HG03469 (cell line): Measurements from ENCODE around the gene TESMIN.

Experiments used
- ATAC-seq: cut with Tn5 transposase; IDR thresholded peaks from one replicate; pipeline ENCODE4 v1.9.1; 2021; ENCODE audit warnings: mild to moderate bottlenecking, moderate library complexity, moderate number of reproducible peaks; ENCODE audit not compliant: unreplicated experiment

The TESMIN gene, protein sequence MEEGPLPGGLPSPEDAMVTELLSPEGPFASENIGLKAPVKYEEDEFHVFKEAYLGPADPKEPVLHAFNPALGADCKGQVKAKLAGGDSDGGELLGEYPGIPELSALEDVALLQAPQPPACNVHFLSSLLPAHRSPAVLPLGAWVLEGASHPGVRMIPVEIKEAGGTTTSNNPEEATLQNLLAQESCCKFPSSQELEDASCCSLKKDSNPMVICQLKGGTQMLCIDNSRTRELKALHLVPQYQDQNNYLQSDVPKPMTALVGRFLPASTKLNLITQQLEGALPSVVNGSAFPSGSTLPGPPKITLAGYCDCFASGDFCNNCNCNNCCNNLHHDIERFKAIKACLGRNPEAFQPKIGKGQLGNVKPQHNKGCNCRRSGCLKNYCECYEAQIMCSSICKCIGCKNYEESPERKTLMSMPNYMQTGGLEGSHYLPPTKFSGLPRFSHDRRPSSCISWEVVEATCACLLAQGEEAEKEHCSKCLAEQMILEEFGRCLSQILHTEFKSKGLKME

DNA sequence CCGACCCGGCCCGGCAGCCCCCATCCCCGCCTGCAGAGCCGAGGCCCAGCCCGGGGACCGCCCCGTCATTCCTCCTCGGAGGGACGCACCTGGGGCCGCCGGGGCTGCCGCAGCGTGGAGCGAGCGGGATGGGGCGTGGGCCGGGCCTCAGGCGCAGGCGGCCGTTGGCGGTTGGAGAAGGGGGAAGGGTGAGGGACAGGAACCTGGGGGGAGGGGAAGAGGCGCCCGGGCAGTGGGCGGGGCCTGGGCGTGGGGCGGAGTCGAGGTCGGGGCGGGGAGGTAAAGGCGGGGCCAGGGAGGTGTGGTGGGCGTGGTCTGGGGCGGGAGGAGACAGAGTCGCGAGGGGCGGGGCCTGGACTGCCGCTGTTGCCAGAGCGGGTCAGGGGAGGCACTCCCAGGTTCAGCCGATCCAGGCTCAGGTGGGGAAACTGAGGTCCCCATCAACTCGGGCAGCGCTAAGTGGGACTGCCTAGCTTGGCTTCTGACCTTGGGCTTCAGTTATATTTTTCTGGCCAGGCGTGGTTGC is at the start of gene TESMIN:
Gene TESMIN, minus strand, starts transcription at position 190 of the 526 bp plus-strand sequence. CDS start 860 bp downstream, outside the sequence.
- ATAC-seq = no peak

DNA sequence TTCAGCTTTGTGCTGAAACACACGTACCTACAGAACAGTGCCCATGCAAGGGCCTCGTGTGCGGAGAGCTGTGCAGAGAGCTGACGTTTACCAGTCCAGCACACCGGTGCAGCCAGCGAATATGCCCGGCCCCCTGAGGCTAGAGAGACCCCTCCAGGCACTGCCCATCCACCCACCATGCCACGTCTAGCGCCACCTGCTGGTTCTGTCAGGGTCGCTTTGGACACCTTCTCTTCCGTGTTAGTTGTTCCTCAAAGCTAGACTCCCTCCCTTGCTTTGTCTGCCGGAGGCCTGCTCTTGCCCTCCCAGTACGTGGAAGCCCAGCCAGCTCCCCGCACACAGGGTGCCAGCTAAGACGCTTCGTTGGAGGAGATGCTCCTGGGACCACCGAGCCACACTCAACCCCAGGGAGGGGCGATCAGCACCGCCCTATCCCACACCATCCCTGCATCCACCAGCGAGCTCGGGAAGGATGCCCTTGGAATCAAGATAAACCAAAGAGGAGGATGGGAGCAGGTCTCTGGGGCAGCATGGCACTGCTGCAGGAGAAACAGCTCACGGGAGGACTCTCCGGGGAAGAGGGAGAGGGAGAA is 47.0 kb upstream of the TESMIN start:
- ATAC-seq = no peak

DNA sequence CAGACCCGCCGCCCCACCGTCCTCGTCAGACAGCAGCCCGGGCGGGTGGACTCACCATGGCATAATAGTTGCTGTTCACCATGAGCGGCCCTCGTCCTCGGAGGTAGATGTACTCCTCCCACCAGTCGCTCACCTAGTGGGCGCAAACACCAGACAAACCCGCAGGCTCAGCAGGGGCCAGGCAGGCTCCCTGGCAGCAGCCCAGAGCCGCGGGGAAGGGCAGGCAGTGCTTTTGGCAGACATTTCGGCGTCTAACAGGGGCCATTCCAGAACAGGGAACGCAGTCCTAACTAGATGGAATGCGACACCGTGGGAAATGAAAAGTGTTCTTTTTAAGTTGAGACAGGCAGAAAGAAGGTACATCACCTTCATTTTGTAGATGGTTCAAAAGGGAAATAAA is 45.5 kb upstream of the TESMIN start:
- no peak for ATAC-seq

DNA sequence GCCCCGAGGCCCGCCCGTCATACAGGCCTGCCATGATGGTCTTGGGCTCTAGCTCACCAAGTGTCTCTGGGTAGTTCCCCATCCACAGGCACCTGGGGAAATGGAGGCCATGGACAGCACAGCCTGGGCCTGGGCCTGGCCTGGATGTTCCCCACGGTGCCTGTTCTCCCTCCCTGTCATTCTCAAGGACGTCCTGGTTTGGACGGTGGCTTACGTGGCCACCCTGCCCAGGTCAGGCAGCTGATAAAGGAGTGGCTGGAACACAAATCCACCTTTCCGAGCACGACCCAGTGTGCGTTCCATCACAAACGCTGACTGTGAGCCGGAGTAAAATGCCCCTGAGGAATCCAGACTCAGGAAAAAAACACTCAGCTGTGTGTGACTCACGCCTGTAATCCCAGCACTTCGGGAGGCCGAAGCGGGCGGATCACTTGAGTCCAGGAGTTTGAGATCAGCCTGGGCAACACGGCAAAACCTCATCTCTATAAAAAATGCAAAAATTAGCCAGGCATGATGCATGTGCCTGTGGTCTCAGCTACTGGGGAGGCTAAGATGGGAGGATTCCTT is 41.2 kb upstream of the TESMIN start:
- no peak for ATAC-seq

DNA sequence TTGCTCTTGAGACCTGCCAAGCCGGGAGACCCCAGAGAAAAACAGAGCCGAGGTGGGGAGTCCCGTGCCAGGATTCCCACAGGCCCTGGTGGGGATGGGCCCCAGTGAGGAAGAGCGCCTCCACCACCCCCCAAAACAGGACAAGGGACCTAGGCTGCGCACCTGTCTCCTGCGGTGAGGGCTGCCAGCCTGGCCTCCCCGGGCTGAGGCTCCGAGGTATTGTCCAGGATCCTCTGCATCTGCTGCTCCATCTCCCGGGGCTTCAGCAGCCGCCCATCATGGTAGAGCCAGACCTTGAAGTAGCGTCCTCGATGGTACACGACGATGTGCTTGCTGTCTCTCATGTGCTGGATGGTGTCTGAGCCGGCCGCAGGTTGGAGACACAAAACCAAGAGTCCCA is 33.3 kb upstream of the TESMIN start:
- ATAC-seq = no peak

DNA sequence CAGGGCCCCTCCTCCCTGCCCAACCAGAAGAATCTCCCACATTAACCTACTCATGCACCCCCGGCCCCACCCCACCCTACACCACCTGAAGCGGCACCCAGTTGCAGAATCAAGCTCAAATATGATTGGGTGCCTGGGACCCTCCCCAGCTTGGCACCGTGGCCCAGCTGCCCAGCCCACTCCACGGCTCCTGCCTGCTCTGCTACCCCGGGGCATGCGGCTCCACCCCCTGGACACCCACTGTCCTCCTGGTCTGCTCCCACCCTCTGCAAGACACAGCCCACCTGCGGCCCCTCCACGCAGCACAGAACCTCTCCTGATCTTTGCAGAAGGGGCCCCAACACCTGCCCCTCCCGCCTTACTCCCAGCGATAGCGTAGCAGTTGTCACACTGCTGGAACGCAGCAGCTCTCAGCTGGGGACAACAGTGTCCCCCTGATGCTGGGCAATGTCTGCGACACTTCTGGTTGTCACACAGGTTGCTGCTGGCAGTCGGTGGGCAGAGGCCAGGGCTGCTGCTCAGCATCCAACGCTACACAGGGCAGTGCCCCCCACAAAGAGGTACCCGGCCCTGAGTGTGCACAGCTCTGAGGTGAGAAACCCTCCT is 32.0 kb upstream of the TESMIN start:
- ATAC-seq = no peak

DNA sequence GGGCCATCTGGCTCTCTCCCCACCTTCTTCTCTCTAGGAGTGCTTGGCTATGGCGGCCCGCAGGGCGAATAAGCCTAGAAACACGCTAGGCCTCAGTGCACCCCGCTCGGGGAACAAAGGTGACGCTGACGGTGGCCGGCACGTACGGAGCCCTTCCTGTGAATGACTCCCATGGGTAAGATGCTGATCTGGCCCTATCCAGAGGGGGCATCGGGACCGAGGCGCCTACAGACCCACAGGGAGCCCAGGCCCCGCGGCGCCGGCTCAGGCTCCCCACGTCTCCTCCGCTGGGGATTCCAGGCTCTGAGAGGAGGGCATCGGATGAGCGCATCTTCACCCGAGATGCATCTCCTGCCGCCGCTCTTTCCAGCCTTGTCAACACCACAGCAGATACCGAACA is 31.4 kb upstream of the TESMIN start:
- ATAC-seq = no peak

DNA sequence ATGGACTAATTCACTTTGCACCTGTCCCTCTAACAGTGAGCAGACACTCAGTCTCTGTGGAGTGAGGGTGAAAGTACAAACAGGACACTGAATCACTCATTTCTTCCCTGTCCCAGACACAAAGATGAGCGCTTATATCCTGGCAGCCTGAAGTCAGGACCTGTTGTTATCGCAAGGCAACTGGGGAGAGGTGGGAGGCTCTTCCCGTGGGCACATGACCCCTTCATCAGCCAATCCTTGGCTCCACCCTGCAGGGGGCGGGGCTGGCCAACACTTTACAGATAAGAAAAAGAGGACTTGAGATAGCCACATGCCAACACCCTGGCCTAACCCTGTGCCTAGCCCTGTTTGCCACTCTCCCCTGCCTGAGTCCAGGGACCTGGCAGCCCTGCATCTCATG is 29.5 kb upstream of the TESMIN start:
- ATAC-seq = no peak

DNA sequence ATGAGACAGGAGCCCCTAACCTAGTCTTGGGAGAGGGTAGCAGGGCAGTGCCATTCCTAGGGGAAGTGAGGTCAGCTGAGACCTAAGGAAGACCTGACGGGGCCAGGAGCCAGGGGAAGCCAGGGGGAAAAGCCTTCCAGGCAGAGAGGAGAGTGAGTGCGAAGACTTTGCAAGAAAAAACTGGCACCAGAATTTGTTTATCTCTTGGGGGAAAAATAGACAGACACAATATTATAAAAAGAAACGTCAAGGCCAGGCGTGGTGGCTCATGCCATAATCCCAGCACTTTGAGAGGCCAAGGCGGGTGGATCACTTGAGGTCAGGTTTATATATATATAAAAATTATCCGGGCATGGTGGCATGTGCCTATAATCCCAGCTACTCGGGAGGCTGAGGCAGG is 26.9 kb upstream of the TESMIN start:
- ATAC-seq = no peak

DNA sequence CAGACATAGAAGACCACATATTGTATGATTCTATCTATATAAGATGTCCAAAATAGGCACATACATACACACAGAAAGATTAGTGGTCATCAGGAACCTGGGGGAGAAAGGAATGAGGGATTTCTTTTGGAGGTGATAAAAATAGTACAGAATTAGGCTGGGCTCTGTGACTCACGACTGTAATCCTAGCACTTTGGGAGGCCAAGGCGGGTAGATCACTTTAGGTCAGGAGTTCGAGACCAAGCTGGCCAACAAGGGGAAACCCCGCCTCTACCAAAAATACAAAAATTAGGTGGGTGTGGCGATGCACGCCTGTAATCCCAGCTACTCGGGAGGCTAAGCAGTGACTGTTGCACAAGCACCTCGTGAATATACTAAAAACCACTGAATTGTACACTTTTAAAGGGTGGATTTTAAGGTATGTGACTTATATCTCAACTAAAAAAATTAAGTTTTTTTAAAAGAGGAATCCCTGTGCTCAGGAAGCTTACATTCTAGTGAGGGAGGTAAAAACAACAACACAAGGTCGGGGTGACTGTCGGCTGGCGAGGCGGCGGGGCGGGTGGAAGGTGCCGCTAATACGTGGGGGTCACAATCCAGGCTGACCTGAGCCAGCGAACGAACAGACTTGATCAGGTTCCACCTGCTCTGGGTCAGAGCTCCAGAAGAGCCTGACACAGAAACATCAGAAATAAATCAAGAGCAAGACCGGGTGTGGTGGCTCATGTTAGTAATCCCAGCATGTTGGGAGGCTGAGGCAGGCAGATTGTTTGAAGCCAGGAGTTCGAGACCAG is 25.3 kb upstream of the TESMIN start:
- ATAC-seq = no peak

DNA sequence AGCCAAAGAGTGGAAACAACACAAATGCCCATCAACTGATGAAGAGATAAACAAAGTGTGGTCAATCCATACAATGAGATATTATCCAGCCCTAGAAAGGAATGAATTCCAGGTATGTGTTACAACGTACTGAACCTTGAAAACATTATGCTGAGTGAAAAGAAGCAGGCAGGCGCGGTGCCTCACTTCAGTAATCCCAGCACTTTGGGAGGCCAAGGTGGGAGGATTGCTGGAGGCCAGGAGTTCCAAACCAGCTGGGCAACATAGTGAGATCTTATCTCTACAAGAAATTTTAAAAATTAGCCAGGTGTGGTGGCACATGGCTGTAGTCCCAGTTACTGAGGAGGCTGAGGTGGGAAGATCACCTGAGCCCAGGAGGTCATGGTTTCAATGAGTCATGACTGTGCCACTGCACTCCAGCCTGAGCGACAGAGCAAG is 24.6 kb upstream of the TESMIN start:
- no peak for ATAC-seq

DNA sequence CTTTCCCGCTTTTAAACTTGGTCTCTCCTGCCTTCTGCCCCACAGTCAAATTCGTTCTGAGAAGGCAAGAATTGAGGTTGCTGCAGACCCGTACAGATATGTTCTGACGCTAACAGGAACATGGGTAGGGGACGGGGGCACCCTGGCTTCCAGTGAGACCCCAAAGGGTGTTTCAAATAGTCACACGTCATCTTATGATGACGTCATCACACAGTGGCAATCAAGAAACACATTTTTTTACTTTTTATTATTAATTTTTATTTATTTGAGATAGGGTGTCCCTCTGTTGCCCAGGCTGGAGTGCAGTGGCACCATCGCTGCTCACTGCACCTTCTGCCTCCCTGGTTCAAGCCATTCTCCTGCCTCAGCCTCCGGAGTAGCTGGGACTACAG is 22.9 kb upstream of the TESMIN start:
- ATAC-seq = no peak

DNA sequence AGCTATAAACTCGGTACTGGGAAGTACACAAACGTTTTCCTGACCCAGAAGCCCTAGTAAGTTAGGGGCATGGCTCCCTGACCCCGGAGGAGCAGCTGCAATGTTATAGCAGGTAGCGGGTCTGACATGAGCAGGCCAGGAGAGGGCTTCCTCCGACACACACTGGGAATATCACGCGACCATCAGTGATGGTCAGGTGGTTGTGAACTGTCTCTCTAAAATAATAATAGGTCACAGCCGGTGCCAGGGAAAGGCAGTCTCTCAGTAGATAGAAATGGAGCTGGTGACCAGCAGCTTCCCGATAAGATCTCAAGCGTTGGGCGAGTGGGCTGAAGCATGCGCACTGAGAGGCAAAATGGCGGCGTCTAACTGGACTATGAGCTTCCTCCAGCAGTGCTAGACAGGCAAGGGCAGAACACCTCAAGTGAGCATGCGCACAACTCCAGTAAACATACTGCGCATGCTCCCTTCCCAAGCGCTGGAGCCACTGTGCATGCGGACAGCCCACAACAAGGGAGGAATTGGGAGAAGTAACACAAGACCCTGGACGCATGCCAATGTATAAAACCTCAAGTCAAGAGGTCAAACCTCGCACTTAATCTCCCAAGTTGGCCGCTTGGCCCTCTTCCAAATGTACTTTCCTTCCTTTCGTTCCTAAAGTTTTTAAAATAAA is 22.3 kb upstream of the TESMIN start:
- no peak for ATAC-seq

DNA sequence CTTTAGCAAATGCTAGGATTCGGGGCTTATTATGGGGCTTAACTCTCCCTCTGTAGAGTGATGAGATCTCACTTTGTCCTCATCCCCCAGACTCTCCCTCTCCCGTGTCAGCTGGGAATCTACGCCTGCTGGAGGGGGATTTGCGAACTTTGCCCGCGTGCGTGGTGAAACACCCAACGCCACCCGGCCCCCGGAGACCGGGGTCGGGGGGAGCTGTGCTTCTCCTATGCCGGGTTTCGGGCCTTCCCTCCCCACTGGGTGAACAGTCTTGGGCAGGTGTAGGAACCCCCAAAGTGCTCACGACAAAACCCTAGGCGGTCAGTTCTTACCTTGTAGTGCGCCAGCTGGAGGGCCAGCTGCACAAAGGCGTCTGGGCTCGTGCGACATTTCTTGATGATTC is 21.6 kb upstream of the TESMIN start:
- no peak for ATAC-seq

DNA sequence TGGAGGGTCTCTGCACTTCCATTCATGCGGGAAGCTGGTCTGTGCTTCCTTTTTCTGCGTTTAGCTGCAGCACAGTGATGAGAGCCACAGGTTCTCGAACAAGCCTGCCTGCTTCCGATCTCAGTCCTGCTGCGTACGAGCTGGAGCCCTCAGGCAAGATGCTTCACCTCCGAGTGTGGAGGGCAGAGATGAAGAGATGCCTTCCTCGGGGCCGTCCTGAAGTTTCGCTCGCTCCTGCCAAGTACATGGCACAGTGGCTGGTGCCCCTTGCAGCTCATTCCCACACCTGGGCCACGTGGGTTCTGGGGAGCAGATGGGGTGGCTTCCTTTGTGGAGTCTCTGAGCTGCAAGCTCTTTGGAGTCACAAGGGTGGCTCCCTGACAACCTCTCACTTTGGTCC is 19.5 kb upstream of the TESMIN start:
- no peak for ATAC-seq

DNA sequence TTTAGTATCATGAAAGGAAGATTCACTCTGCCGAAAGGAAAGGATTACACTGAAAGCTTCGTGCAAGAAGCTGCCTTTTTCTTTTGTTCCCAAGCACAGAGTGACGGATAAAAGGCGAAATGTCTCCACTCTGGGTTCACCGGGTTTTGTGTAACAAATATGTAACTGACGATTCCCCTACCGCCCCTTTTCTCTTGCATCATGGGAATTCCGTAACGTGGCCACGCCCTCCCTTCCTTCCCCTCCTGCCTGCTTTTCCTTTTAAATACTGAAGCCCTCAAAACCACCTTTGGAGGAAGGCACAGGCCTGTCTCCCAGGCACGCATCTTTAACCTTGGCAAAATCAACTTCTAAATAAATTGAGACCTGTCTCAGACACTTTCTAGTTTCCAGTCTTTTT is 16.4 kb upstream of the TESMIN start:
- no peak for ATAC-seq

DNA sequence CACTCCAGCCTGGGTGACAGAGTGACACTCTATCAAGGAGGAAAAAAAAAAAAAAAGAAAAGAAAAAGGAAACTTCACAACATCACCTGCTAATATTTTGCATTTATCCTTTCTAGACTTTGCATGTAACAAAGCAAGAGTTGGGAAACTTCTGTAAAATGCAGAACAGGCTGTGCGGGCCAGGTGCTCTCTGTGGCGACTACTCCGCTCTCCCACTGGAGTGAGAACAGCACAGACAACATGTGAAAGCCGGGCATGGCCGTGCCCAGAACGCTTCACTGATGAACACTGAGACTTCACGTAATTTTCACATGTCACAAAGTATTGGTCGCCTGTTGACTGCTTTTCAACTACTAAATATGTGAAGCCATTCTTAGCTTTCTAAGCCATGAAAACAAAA is 15.5 kb upstream of the TESMIN start:
- ATAC-seq = no peak

DNA sequence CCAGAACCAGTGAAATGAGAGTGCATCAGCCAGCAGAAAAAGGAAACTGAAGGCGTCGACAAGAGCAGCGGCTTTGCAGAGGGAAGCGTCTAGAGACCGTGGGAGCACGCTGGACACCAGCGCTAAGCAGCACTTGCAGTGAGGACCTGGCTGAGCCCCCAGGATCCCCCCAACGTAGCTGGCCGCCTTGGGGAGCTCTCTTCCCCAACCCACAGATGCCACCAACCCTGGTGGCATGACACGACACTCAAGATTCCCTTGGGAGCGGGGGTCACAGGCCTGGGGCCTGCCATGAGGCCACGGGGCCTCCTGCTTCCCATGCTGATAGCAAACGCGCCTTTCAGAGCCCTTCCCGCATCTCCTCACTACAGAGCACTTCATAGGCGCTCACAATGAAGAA is 13.4 kb upstream of the TESMIN start:
- ATAC-seq = no peak

DNA sequence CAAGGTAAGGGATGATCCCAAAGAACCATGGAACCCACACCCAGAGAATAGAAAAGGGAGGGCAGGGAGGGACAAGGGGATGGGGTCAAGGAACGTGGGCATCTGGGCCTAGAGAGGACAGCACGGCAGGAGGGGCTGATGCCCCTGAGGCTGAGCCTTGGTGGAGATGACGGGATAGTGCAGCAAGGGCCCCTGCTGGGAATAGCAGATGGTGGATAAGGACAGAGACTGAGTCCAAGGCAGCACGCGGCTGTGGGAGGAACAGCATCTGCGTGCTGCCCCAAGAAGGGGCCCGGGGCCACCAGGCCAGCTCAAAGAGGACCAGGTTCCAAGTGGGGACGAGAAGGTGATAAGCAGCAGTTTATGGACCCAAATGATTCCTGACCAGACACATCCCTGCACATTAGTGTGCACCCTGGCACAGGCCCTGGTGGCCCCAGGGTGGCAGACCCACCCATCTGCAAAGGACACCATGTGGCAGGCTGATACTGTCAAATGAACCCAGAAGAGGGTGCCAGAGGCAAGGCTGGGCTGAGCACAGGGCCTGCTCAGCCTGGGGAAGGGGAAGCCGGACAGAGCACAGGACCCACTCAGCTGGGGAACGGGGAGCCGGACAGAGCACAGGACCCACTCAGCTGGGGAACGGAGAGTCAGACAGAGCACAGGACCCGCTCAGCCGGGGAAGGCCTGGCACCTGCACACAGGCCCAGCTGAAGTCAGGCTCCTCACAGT is 12.8 kb upstream of the TESMIN start:
- no peak for ATAC-seq
